ENCODE data around the gene UBE2O. TPM values are rescaled to one million over a fixed set of nuclear protein-coding genes. Genes with fewer than 3 reads are reported as not detected.
A peak's percentile ranks its signal among the peaks of the same experiment; 100 is the strongest.

Gene UBE2O
- total RNA-seq, 4 donors from 2014 or later = 20.5 to 75.1 (median 31.6) TPM

DNA sequence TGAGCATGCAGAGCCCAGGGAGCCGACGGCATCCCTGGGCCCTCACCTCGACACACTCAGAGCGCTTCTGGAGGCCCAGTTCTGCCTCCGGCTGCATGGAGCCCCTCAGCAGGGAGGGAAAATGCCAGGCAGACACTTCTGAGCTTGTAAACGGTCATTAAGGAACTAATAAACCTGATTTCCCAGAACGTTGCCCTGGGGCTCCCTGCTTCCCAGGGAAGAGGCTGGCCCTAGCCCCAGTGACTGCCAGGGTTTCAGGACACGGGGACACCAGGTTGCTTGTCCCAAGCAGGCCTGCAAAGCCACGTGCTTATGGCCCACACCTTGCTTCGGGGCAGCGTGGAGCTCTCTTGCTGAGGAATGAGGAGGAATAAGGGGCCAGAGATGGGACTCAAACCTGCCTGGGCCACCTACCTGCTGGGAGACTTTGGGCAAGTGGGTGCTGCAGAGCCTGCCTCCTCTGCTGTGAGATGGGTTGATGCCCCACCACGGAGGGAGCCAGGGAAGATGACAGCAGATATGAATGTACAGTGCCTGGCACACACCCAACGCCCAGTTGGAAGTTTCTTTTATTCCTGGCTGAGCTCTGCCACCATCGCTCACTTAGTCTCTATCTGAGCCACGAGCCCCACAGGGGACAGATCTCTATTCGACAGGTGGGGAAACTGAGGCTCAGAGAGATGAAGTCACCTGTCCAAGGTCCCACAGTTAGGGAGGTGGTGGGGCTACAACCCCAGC is 42.9 kb upstream of the UBE2O start:
- peaks cover 0 to 69% (median 49%) of the 10 kb centered on the region in 4 donors for H3K4me1 ChIP-seq
- H3K36me3 ChIP-seq = no peaks in the 10 kb centered on the region
- H3K9me3 ChIP-seq = no peaks in the 10 kb centered on the region
- no peaks in the 10 kb centered on the region for H3K27me3 ChIP-seq
- H3K4me3 ChIP-seq = no peak overlapping the region
- DNase-seq = no peak
- H3K27ac ChIP-seq = peak overlapping the region in 1 of 4 donors; percentile 89
- TF ChIP-seq POLR2A (IDR thresholded peaks at IDR 0.05) = no peak
- TF ChIP-seq, protein P1, sequence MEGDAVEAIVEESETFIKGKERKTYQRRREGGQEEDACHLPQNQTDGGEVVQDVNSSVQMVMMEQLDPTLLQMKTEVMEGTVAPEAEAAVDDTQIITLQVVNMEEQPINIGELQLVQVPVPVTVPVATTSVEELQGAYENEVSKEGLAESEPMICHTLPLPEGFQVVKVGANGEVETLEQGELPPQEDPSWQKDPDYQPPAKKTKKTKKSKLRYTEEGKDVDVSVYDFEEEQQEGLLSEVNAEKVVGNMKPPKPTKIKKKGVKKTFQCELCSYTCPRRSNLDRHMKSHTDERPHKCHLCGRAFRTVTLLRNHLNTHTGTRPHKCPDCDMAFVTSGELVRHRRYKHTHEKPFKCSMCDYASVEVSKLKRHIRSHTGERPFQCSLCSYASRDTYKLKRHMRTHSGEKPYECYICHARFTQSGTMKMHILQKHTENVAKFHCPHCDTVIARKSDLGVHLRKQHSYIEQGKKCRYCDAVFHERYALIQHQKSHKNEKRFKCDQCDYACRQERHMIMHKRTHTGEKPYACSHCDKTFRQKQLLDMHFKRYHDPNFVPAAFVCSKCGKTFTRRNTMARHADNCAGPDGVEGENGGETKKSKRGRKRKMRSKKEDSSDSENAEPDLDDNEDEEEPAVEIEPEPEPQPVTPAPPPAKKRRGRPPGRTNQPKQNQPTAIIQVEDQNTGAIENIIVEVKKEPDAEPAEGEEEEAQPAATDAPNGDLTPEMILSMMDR (IDR thresholded peaks at IDR 0.05) = no peak

DNA sequence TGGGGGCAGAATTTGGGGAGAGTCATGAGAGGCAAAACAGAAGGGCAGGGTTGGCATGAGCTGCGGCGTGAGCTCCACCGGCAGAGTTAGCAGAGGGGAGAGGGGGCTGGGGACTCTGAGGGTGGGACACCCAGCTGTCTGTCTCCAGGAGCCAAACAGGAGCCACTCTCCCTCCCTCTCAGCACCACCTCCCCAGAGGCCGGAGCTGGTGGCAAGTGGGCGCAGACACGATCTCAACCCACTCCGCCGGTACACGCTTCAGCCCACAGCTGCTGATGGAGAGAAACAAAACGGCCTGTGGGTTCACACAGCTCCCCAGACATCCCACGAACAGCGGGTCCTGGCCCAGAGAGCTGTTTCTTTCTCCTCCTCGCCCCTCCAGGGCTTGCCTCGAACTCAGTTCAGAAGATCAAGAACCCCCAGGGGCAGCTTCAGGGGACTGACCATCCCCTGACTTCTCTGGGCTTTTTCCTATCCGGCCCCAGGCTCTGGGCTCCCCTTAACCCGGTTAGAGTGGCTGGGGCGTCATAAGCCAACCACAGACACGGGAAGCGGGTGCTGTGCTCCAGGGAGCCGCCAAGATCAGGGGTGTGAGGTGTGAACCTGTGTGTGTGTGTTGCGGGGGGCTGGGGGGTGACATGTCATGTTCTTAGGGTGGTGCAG is 40.7 kb upstream of the UBE2O start:
- H3K4me3 ChIP-seq = peak overlapping the region; percentile 11 to 34 (median 26)

DNA sequence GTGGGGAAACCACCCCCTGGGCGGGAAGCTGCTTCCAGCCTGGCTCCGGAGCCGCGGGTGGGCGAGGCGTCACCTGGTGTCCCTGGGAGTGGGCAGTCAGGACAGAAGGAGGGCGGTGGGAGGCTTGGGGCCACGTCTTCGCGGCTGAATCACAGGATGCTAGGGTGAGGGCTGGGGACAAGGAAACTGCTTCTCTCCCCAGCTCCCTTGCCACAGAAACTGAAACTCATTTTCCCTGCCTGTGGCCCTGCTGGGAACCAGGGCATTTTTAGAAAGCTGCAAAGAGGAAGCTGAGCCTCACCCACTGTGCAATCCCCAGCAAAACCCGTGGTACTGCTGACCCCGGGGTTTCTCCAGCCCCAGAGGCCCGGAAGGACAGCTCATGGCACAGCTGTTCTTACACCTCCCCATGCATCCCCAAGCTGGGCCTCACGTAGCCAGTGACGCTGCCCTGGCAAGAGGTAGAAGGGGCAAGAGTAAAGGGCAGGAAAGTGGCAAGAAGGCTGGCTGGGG is 40.1 kb upstream of the UBE2O start:
- peak in 2 of 3 donors; percentile 77 to 85 for DNase-seq
- peak overlapping the region; percentile 11 to 34 (median 26) for H3K4me3 ChIP-seq
- TF ChIP-seq, protein P1 (IDR thresholded peaks at IDR 0.05) = no peak
- peak in 1 of 2 donors; percentile 10 for TF ChIP-seq POLR2A (IDR thresholded peaks at IDR 0.05)

More for the DNA sequence above, 40.7 kb upstream of the UBE2O start:
- peak in 2 of 3 donors; percentile 59 to 74 for DNase-seq
- no peaks in the 10 kb centered on the region for H3K36me3 ChIP-seq
- H3K27ac ChIP-seq = peak overlapping the region; percentile 80 to 89 (median 83)
- TF ChIP-seq POLR2A (IDR thresholded peaks at IDR 0.05) = no peak
- TF ChIP-seq, protein P1 (IDR thresholded peaks at IDR 0.05) = no peak
- H3K27me3 ChIP-seq = no peaks in the 10 kb centered on the region
- H3K4me1 ChIP-seq = peaks cover 3 to 68% (median 54%) of the 10 kb centered on the region in 4 donors
- no peaks in the 10 kb centered on the region for H3K9me3 ChIP-seq

DNA sequence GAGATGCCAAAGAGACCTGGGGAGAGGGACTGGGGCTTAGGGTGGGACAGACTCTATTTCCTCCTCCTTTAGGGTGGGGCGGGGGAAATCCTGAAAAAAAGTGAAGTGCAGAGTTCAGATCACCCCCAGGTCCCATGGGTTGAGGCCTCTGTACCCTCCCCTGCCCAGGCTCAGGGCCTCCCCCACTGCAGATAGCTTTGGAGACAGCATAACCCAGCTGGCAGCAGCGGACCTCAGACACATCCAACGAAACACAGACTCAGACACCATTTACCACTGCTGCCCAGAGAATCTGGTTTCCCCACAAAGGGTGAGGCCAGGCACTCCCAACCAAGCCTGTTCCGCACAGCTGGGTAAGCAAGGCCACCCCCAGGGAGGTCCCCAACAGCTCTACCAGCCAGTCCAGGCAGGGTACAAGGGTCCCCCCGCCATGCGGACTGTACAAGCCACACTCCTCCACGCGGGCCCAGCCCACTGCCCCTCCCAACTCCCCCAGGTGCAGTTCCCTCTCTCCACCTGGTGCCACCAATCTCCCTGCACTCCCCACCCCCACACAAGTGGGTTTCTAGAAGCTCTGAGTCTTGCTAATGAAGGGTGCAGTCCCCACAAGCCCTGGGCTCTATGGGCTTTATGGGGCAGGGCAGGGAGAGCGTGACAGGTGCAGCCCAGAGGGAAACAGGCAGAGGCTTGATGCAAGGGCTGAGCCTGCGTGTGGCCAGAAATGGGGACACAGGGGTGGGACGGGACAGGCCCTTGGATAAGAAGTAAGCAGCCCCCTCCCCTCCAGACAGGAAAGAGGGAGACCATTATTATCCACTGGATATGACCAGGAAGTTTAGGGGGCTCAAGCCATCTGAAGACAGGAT is 39.4 kb upstream of the UBE2O start:
- peaks cover 3 to 56% (median 45%) of the 10 kb centered on the region in 4 donors for H3K4me1 ChIP-seq

More for the DNA sequence above, 40.1 kb upstream of the UBE2O start:
- Histone ChIP-seq H3K27me3 (no peaks in the 10 kb centered on the region), H3K27ac (peak overlapping the region; percentile 80 to 89 (median 83)), H3K9me3 (no peaks in the 10 kb centered on the region), H3K4me1 (peaks cover 3 to 62% (median 52%) of the 10 kb centered on the region in 4 donors), H3K36me3 (no peaks in the 10 kb centered on the region)

More for the DNA sequence above, 39.4 kb upstream of the UBE2O start:
- Histone ChIP-seq H3K4me3 (peak overlapping the region; percentile 11 to 34 (median 26)), H3K9me3 (no peaks in the 10 kb centered on the region), H3K27ac (peak overlapping the region; percentile 80 to 89 (median 83)), H3K36me3 (no peaks in the 10 kb centered on the region), H3K27me3 (no peaks in the 10 kb centered on the region)
- DNase-seq = peak; percentile 73 to 84 (median 79)
- TF ChIP-seq, protein P1 (IDR thresholded peaks at IDR 0.05) = no peak
- TF ChIP-seq POLR2A (IDR thresholded peaks at IDR 0.05) = no peak

All from Peyer's patch (tissue), 4 donors.